SK-N-SH (cell line): ENCODE data around the gene LIME1. TPM values are rescaled to one million over a fixed set of nuclear protein-coding genes. Genes with fewer than 3 reads are reported as not detected.

Source experiments
- CTCF ChIA-PET: fragments of 300-600, 350-600 bp; formaldehyde crosslinking; extraction: SDS; loops from one replicate; lab custom pipeline; 2021; lab: Yijun Ruan, JAX
- POLR2A ChIA-PET: fragments of 350-600 bp; sonication (Branson Sonifier 250); formaldehyde crosslinking; extraction: SDS; loops from one replicate; lab custom pipeline; 2020; ENCODE audit warnings: antibody characterized with exemption, inconsistent platforms; lab: Yijun Ruan, JAX
- DNase-seq: peaks from one replicate; pipeline ENCODE4 v3.0.0; 2012
- H2AFZ ChIP-seq: fragments of 200-600 bp; sonication (generic); 2 replicates; pipeline ENCODE4 v1.8.1; 2016; ENCODE audit warnings: antibody characterized with exemption, mild to moderate bottlenecking, low read depth
- H3F3A ChIP-seq: fragments of 200-600 bp; sonication (generic); replicated peaks from 2 replicates; pipeline ENCODE3; 2016; ENCODE audit warnings: antibody characterized with exemption, mild to moderate bottlenecking; ENCODE audit not compliant: insufficient read depth
- H3K27ac ChIP-seq, 2 experiments: fragments of 200-500 bp in 1 of 2; fragments of 200-600 bp in 1 of 2; sonication (Bioruptor generic) in 1 of 2; sonication (generic), shearing (Covaris generic) in 1 of 2; 2 replicates each; pipeline versions ENCODE4 v1.5.1 to v1.6.1; 2014 to 2016; ENCODE audit warnings: low read depth in 2 of 2, inconsistent platforms in 1 of 2, low read length in 1 of 2, mild to moderate bottlenecking in 1 of 2, mixed read lengths in 1 of 2
- H3K27me3 ChIP-seq: fragments of 200-600 bp; sonication (generic), shearing (Covaris generic); 2 replicates; pipeline ENCODE4 v1.6.1; 2016; ENCODE audit warnings: mixed run types; ENCODE audit not compliant: insufficient read depth
- H3K36me3 ChIP-seq, 2 experiments: fragments of 200-500 bp in 1 of 2; fragments of 200-600 bp in 1 of 2; sonication (Bioruptor generic) in 1 of 2; sonication (generic) in 1 of 2; replicated peaks in 1 of 2; 2 replicates each; pipeline versions ENCODE3 to v1.5.1; 2014 to 2016; ENCODE audit warnings: low read length in 1 of 2, mild to moderate bottlenecking in 1 of 2; ENCODE audit not compliant: insufficient read depth in 2 of 2, control insufficient read depth in 1 of 2
- H3K4me1 ChIP-seq, 2 experiments: fragments of 200-500 bp in 1 of 2; fragments of 200-600 bp in 1 of 2; sonication (Bioruptor generic) in 1 of 2; sonication (generic), shearing (Covaris generic) in 1 of 2; 2 replicates each; pipeline versions ENCODE4 v1.5.1 to v1.6.1; 2014 to 2016; ENCODE audit warnings: low read depth in 1 of 2, low read length in 1 of 2, mixed run types in 1 of 2; ENCODE audit not compliant: insufficient read depth in 2 of 2, control insufficient read depth in 1 of 2
- H3K4me2 ChIP-seq: fragments of 200-600 bp; sonication (generic), shearing (Covaris generic); 2 replicates; pipeline ENCODE4 v1.6.1; 2017; ENCODE audit warnings: mixed run types
- H3K4me3 ChIP-seq, 2 experiments: fragments of 200-500 bp in 1 of 2; fragments of 200-600 bp in 1 of 2; sonication (Bioruptor generic) in 1 of 2; sonication (generic), shearing (Covaris generic) in 1 of 2; 2 replicates each; pipeline versions ENCODE4 v1.5.1 to v1.8.1; 2014 to 2016; ENCODE audit warnings: low read depth in 2 of 2, inconsistent platforms in 1 of 2, low read length in 1 of 2, mild to moderate bottlenecking in 1 of 2, mixed read lengths in 1 of 2, moderate library complexity in 1 of 2
- H3K79me2 ChIP-seq: fragments of 200-600 bp; sonication (generic); 2 replicates; pipeline ENCODE4 v1.8.1; 2017; ENCODE audit warnings: mild to moderate bottlenecking; ENCODE audit not compliant: insufficient read depth
- H3K9ac ChIP-seq: fragments of 200-600 bp; sonication (generic); 2 replicates; pipeline ENCODE4 v1.6.1; 2017; ENCODE audit warnings: mixed run types
- H3K9me2 ChIP-seq: fragments of 200-600 bp; sonication (generic); 2 replicates; pipeline ENCODE4 v1.6.1; 2017; ENCODE audit warnings: mixed run types
- H3K9me3 ChIP-seq: fragments of 200-600 bp; sonication (generic); 2 replicates; pipeline ENCODE4 v1.6.1; 2017; ENCODE audit warnings: mixed run types, mild to moderate bottlenecking, moderate library complexity
- H4K20me1 ChIP-seq: fragments of 200-600 bp; sonication (generic); 2 replicates; pipeline ENCODE4 v1.6.1; 2017; ENCODE audit warnings: mild to moderate bottlenecking, mixed run types; ENCODE audit not compliant: insufficient read depth
- CHD2 ChIP-seq: fragments of 150-350 bp; IDR thresholded peaks from 2 replicates; pipeline ENCODE4 v1.6.1; 2018; ENCODE audit warnings: low read length; ENCODE audit not compliant: partially characterized antibody
- CTCF ChIP-seq: fragments of 200-600 bp; sonication (generic); IDR thresholded peaks from 2 replicates; pipeline ENCODE4 v1.6.1; 2017; ENCODE audit warnings: antibody characterized with exemption, mild to moderate bottlenecking, moderate library complexity
- FOSL2 ChIP-seq: IDR thresholded peaks from 2 replicates; pipeline ENCODE4 v1.4.0; 2012; ENCODE audit warnings: low read depth, mild to moderate bottlenecking, moderate library complexity, borderline replicate concordance
- FOXJ3 ChIP-seq: sonication (generic); formaldehyde crosslinking; IDR thresholded peaks from 2 replicates; pipeline ENCODE4 v1.5.1; 2020; ENCODE audit warnings: mild to moderate bottlenecking, missing genetic modification reagents
- GABPA ChIP-seq: IDR thresholded peaks from 2 replicates; pipeline ENCODE4 v1.4.0; 2012; ENCODE audit warnings: low read depth, mild to moderate bottlenecking
- GATA2 ChIP-seq: sonication (generic); formaldehyde crosslinking; IDR thresholded peaks from 2 replicates; pipeline ENCODE4 v1.5.0; 2020; ENCODE audit warnings: mild to moderate bottlenecking, missing genetic modification reagents
- IRF3 ChIP-seq: fragments of 150-350 bp; IDR thresholded peaks from 2 replicates; pipeline ENCODE4 v1.6.1; 2016; ENCODE audit warnings: mild to moderate bottlenecking, low read depth, low read length
- JUND ChIP-seq: IDR thresholded peaks from 2 replicates; pipeline ENCODE4 v1.4.0; 2012
- MAX ChIP-seq: IDR thresholded peaks from 2 replicates; pipeline ENCODE4 v1.4.0; 2012; ENCODE audit warnings: low read depth
- MEF2A ChIP-seq: IDR thresholded peaks from 2 replicates; pipeline ENCODE4 v1.4.0; 2012; ENCODE audit warnings: low read depth, borderline replicate concordance
- NFIC ChIP-seq: IDR thresholded peaks from 2 replicates; pipeline ENCODE4 v1.4.0; 2012; ENCODE audit warnings: borderline replicate concordance
- NRF1 ChIP-seq: IDR thresholded peaks from 2 replicates; pipeline ENCODE4 v1.6.1; 2012; ENCODE audit warnings: low read depth, mild to moderate bottlenecking, low read length
- PBX3 ChIP-seq: IDR thresholded peaks from 2 replicates; pipeline ENCODE4; 2012
- RAD21 ChIP-seq: IDR thresholded peaks from 2 replicates; pipeline ENCODE4 v1.6.1; 2012; ENCODE audit warnings: mild to moderate bottlenecking, low read length
- RCOR1 ChIP-seq: fragments of 150-350 bp; IDR thresholded peaks from 2 replicates; pipeline ENCODE4 v1.6.1; 2017; ENCODE audit warnings: antibody characterized with exemption, low read length
- REST ChIP-seq: IDR thresholded peaks from 2 replicates; pipeline ENCODE4 v1.6.1; 2012; ENCODE audit warnings: mild to moderate bottlenecking, low read depth, low read length, moderate library complexity
- TAF1 ChIP-seq: IDR thresholded peaks from 2 replicates; pipeline ENCODE4 v1.6.1; 2012; ENCODE audit warnings: low read depth, mild to moderate bottlenecking, low read length, moderate library complexity, borderline replicate concordance
- TEAD4 ChIP-seq: IDR thresholded peaks from 2 replicates; pipeline ENCODE4 v1.4.0; 2012; ENCODE audit warnings: mild to moderate bottlenecking, borderline replicate concordance; ENCODE audit not compliant: insufficient read depth
- YY1 ChIP-seq: IDR thresholded peaks from 2 replicates; pipeline ENCODE4 v1.4.0; 2012; ENCODE audit warnings: low read depth, mild to moderate bottlenecking
- ZBTB33 ChIP-seq: IDR thresholded peaks from 2 replicates; pipeline ENCODE4 v1.4.0; 2012; ENCODE audit warnings: low read depth, borderline replicate concordance
- WGBS: methylation state at CpG from one replicate; pipeline ENCODE4 v1.1.6; 2017; ENCODE audit warnings: low lambda C conversion rate; 5-methylcytosine and 5-hydroxymethylcytosine counted together
- polyA plus RNA-seq, 3 experiments: library from polyadenylated mRNA; depleted of rRNA; stranded (reverse); fragments of >200 nt; gene quantifications; 2 replicates each; pipeline ENCODE4 v1.2.3, GENCODE V29; 2012

Gene LIME1
- polyA plus RNA-seq, 1 of the 3 experiments (the other 2 are of a cell fraction): 10.9 TPM

GRCh38 chr20:63756648-63756991, 20.2 kb downstream of the LIME1 start:
- Histone ChIP-seq H3K9me3 (no peaks in the 10 kb centered on the region), H3K27me3 (no peaks in the 10 kb centered on the region), H3K4me1 (peaks cover 0 to 10% of the 10 kb centered on the region in 2 experiments; a peak in 1 of 4 replicates), H3K9me2 (no peaks in the 10 kb centered on the region), H3K9ac (no peak overlapping the region), H3K36me3 (no peaks in the 10 kb centered on the region), H2AFZ (no peak overlapping the region), H4K20me1 (no peaks in the 10 kb centered on the region), H3K27ac (no peak overlapping the region), H3F3A (no peaks in the 10 kb centered on the region), H3K79me2 (no peaks in the 10 kb centered on the region), H3K4me3 (no peak overlapping the region), H3K4me2 (no peak overlapping the region)
- 63% methylated on average over 8 of the region's 8 CpGs for WGBS
- POLR2A ChIA-PET: no interaction called here
- DNase-seq: no peak
- TF ChIP-seq NFIC: no peak
- TF ChIP-seq JUND: no peak
- TF ChIP-seq MEF2A: no peak
- no peak for TF ChIP-seq REST
- TF ChIP-seq CHD2: no peak
- no peak for TF ChIP-seq RAD21
- no peak for TF ChIP-seq TEAD4
- TF ChIP-seq GATA2 (CRISPR knock-in tag): no peak
- TF ChIP-seq GABPA: no peak
- no peak for TF ChIP-seq MAX
- TF ChIP-seq IRF3: no peak
- no peak for TF ChIP-seq FOXJ3 (CRISPR knock-in tag)
- TF ChIP-seq CTCF: no peak
- no peak for TF ChIP-seq FOSL2
- TF ChIP-seq PBX3: no peak
- TF ChIP-seq RCOR1: no peak
- no peak for TF ChIP-seq NRF1
- no peak for TF ChIP-seq YY1
- no peak for TF ChIP-seq ZBTB33
- TF ChIP-seq TAF1: no peak
- CTCF ChIA-PET: no interaction called here
